ENCODE measurements around the gene MMP17.

DNA sequence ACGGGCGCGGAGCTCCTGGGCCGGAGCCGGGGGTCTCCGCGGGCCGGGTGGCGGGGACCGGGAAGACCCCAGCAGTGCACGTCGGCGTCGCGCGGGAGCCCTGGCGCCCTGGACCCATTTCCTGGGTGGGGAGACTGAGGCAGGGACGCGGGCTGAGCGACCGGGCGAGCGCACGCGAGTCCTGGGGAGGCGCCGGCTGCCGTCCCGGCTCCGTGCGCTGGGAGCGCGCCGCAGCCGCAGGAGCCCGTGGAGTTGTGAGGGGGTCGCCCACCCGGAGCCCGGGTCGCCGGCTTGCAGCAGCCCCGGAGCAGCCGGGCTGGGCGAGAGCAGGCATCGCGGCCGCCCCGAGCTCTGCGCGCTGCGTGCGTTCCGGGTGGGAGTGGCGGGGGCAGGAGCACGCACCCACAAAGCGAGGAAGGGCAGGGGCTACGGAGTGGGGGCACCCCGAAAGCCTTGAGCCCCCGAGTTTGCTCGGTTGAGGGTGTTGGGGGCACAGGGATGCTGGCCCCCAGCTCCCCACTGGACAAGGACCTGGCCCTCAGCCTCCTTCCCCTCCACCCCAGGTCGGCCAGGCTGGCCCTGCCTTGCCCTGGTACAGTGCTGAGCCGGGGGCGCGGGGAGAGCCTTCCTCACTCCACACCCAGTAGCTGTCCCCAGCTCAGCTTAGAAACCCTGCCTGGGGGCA lies 620 bp downstream of the MMP17 start:
- no peak for TF ChIP-seq CHD1 (IDR thresholded peaks at IDR 0.05; ENCODE audit: low read depth, low read length)
- TF ChIP-seq, protein P1, sequence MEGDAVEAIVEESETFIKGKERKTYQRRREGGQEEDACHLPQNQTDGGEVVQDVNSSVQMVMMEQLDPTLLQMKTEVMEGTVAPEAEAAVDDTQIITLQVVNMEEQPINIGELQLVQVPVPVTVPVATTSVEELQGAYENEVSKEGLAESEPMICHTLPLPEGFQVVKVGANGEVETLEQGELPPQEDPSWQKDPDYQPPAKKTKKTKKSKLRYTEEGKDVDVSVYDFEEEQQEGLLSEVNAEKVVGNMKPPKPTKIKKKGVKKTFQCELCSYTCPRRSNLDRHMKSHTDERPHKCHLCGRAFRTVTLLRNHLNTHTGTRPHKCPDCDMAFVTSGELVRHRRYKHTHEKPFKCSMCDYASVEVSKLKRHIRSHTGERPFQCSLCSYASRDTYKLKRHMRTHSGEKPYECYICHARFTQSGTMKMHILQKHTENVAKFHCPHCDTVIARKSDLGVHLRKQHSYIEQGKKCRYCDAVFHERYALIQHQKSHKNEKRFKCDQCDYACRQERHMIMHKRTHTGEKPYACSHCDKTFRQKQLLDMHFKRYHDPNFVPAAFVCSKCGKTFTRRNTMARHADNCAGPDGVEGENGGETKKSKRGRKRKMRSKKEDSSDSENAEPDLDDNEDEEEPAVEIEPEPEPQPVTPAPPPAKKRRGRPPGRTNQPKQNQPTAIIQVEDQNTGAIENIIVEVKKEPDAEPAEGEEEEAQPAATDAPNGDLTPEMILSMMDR (conservative IDR thresholded peaks at IDR 0.05; ENCODE audit: low read depth, low read length), result no peak
- TF ChIP-seq, protein P2, sequence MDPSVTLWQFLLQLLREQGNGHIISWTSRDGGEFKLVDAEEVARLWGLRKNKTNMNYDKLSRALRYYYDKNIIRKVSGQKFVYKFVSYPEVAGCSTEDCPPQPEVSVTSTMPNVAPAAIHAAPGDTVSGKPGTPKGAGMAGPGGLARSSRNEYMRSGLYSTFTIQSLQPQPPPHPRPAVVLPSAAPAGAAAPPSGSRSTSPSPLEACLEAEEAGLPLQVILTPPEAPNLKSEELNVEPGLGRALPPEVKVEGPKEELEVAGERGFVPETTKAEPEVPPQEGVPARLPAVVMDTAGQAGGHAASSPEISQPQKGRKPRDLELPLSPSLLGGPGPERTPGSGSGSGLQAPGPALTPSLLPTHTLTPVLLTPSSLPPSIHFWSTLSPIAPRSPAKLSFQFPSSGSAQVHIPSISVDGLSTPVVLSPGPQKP (IDR thresholded peaks at IDR 0.05; ENCODE audit: borderline replicate concordance, low read depth, low read length), result no peak
- no peak for TF ChIP-seq POLR2A (IDR thresholded peaks at IDR 0.05; ENCODE audit: low read depth, low read length)
- TF ChIP-seq RFX5 (IDR thresholded peaks at IDR 0.05; ENCODE audit: low read depth, low read length), result no peak
- TF ChIP-seq, protein P3, sequence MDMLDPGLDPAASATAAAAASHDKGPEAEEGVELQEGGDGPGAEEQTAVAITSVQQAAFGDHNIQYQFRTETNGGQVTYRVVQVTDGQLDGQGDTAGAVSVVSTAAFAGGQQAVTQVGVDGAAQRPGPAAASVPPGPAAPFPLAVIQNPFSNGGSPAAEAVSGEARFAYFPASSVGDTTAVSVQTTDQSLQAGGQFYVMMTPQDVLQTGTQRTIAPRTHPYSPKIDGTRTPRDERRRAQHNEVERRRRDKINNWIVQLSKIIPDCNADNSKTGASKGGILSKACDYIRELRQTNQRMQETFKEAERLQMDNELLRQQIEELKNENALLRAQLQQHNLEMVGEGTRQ (IDR thresholded peaks at IDR 0.05; ENCODE audit: low read depth, low read length), result no peak
- no peak for TF ChIP-seq RCOR1 (IDR thresholded peaks at IDR 0.05; ENCODE audit: insufficient replicate concordance, low read length)
- TF ChIP-seq RAD21 (IDR thresholded peaks at IDR 0.05; ENCODE audit: low read length), result no peak
- no peak for TF ChIP-seq FOS (IDR thresholded peaks at IDR 0.05; ENCODE audit: low read depth, low read length)
- TF ChIP-seq CEBPB (IDR thresholded peaks at IDR 0.05; ENCODE audit: low read depth, low read length), result no peak
- TF ChIP-seq MXI1 (IDR thresholded peaks at IDR 0.05; ENCODE audit: borderline replicate concordance, low read depth, low read length), result no peak
- no peak for TF ChIP-seq SMC3 (IDR thresholded peaks at IDR 0.05; ENCODE audit: low read depth, low read length)
- no peak for TF ChIP-seq MAZ (IDR thresholded peaks at IDR 0.05; ENCODE audit: borderline replicate concordance, low read depth, low read length)
